HG02943 (cell line): ENCODE measurements around the gene SEPTIN8.

Experiments
- ATAC-seq: cut with Tn5 transposase; IDR thresholded peaks from one replicate; pipeline ENCODE4 v1.9.1; 2021; ENCODE audit warnings: mild to moderate bottlenecking, low read depth, moderate library complexity; ENCODE audit not compliant: unreplicated experiment

SEPTIN8 gene, protein sequence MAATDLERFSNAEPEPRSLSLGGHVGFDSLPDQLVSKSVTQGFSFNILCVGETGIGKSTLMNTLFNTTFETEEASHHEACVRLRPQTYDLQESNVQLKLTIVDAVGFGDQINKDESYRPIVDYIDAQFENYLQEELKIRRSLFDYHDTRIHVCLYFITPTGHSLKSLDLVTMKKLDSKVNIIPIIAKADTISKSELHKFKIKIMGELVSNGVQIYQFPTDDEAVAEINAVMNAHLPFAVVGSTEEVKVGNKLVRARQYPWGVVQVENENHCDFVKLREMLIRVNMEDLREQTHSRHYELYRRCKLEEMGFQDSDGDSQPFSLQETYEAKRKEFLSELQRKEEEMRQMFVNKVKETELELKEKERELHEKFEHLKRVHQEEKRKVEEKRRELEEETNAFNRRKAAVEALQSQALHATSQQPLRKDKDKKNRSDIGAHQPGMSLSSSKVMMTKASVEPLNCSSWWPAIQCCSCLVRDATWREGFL

DNA sequence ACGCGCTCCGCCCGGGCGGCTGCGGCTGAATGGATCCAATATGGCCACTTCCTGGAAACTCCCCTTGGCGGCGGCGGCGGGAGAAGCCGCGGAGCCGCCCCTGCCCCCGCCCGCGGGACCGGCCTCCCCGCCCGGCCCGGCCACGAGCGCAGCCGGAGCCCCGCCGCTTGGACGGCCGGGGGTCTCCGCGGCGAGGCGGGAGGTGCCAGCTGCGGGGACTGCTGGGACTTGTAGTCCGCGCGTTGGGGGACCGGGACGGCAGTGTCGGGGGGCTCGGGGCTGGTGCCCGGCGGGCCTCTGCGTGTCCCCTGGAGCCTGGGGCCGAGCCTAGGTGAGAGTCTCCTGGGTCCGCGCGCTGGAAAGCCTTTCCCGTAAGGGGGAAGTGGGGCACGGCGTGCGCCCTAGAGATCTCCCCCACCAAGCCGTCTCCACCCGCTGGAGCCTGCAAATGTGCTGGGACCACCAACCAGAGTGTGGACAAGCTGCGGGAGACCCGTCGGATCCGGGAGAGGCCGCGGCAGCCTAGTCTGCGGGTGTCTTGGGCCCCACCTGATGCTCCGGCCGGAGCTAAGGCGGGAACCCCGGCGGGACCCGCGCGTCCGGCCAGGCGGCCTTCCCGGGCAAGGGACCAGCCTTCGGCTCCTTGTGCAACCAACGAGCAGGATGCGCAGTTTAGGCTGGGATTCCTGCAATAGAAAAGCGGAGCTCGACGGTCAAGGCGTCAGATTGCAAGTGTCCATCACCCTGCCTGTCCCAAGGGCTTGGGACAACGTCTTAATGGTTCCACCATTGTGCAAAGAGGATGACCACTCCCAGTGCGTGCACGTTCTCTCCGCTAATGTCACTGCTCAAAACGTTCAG, at the start of gene SEPTIN8:
Gene SEPTIN8 (minus strand): TSS at position 31 of the 861 bp plus-strand sequence. CDS start 102 bp downstream, outside the sequence.
- ATAC-seq, result peak; percentile 53

DNA sequence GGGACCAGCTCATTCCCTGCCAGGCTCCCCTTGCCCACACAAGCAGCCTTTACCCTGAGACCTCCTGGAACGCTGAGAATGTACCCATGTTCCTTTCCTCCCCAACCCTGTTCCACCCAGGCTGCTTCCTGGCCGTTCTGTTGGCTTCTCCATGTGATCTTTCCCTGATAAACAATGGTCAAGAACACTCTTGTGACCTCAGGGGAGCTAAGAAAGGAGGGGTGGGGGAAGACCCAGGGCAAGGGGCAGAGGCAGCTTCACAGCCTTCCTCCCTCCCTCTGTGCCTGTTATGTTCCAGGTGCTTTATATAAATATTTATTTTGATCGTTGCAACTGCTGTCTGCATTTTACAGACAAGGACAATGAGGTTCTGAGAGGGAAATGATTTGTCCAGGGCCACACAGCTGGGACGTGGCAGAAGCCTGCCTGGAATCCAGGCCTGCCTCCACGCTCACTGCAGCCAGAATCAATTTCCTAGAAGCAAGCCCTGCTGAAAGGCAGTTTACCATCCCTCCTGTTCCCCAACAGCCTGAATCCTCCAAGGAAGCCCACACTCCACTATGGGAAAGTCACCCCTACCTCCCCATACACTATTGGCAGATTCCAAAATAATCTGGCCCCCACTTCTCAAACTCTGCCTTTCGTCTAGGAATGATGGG, 49.5 kb upstream of the SEPTIN8 start:
- ATAC-seq, result no peak

DNA sequence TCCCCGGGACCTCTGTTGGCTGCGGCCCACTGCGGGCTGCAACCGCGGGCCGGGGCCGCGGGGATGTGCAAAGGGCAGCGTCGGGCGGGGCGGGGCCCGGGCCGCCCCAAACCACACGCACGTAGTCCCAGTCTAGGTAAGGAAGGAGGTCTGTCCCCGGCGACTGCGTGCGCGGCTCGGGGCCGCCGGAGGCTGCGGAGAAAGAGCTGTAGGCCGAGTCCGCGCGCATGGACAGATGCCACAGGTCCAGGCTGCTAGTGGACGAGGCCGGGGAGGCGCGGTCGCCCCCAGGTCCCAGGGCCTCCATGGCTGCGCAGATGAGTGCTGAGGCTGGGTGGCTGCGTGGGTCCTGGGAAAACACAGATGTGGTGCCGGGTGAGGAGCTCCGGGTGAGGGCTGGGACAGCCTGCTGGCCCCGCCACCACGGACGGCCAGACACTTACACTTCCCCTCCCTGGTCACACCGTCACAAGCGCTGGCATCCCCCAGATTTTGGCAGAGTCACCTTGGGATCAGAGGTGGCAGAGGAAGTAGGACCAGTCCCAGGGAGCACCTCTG, 48.9 kb upstream of the SEPTIN8 start:
- ATAC-seq, result no peak

- no peak for ATAC-seq
Measured at GRCh38 chr5:132825033-132825833, 48.2 kb upstream of the SEPTIN8 start.

GRCh38 chr5:132824426-132824825, 47.4 kb upstream of the SEPTIN8 start:
- no peak for ATAC-seq

GRCh38 chr5:132823481-132824050, 46.5 kb upstream of the SEPTIN8 start:
- no peak for ATAC-seq

GRCh38 chr5:132822650-132823480, 45.8 kb upstream of the SEPTIN8 start:
- ATAC-seq, result no peak

- ATAC-seq, result no peak
Measured at GRCh38 chr5:132821791-132822190, 44.8 kb upstream of the SEPTIN8 start.

GRCh38 chr5:132821350-132821749, 44.3 kb upstream of the SEPTIN8 start:
- ATAC-seq, result no peak

DNA sequence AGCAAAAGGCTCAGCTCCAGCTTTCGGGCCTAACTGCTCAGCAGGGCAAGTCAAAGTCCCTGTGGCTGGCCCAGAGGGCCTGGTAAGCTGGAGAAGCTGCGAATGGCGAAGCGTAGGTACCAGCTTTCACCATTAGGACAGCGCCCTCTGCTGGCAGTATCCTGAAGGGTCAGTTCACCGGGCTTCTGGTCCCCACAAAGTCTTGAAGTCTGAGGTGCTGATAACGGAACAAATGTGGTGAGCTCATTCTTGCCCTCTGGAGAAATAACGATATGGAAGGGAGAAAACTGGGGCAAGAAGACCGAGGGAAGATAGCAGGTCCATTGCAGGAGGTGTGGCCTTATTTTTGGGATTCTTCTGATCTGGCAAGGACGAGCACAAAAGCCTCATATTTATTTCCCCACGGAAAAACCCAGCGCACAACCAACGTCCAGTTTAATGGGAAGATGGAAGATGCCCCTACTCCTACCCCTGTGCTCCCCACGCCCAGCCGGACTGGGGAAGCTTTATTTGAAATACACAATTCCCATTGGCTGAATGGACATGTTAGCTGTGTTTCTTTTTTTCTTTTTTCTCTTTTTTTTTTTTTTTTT, 43.2 kb upstream of the SEPTIN8 start:
- ATAC-seq, result peak; percentile 91

DNA sequence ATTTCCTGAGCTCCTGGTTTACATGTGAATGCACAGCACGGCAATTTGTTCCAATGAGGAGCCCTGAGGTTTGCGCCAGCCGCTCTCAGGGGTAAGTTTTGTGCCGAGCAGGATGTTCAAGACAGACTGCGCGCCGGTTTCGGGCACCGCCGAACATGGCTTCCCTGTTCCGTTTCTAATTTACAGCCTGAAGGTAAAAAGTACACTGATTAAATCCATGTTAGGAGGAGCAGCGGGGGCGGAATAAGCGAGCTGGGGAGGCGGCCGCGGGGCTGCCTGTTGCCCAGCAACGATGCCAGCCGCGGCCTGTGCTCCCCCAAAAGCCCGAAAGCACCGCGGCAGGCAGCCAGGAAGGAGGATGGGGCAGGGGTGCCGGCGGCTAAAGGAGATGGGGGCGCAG, 42.4 kb upstream of the SEPTIN8 start:
- no peak for ATAC-seq

- ATAC-seq, result no peak
Measured at GRCh38 chr5:132817011-132817410, 40.0 kb upstream of the SEPTIN8 start.

DNA sequence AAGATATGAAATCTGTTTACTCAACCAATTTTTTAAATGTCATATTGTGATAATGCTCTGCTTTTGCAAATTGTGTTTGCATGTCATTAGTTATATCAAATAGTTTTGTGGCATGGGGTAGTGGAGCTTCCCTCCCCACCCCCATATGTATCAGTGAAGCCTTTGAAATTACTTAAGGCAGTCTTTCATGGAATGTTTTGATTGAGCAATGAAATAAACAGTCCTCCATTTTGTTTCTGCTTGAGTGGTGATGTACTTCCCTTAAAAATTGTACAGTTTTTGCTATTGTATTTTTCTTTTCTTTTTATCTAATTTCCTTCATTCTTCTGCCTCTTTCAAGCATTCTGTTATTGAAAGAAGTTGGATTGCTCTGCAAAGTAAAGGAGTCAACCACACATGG, 39.5 kb upstream of the SEPTIN8 start:
- no peak for ATAC-seq

GRCh38 chr5:132816083-132816482, 39.0 kb upstream of the SEPTIN8 start:
- no peak for ATAC-seq

DNA sequence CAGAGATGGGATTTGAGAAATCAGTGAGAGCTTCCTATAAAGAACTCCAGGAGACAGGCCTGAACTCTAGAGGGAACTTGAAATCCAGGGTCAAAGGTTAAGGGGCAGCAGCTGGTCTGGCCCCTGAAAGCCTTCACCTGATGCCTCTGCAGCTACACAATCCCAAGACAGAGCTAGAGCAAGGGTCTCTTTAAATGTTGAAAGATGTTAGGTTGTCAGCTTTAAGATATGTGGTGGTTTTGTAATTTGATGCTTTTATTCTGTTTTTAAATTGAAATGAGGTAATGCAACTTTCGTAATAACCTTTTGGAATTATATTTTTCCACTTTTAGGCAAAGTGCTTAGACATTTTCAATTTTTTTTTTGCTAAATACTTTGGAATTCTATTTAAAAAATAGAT, 38.4 kb upstream of the SEPTIN8 start:
- no peak for ATAC-seq

GRCh38 chr5:132814503-132815294, 37.7 kb upstream of the SEPTIN8 start:
- ATAC-seq, result no peak
